IMR-90 (cell line): ENCODE measurements around the gene ELL. TPM values are rescaled to one million over a fixed set of nuclear protein-coding genes. Genes with fewer than 3 reads are reported as not detected.

ENCODE experiments used
- ATAC-seq: fragments of 200-7000 bp; cut with Tn5 transposase; 2 replicates; pipeline ENCODE4 v1.9.1; 2020; ENCODE audit warnings: low read depth, mild to moderate bottlenecking, moderate library complexity
- BruUV-seq: library from RNA; stranded (reverse); fragments of 400-500 nt; replicated peaks from 2 replicates; lab custom pipeline; 2021; lab: Mats Ljungman, UMichigan
- CTCF ChIA-PET: fragments of 300-600 bp; formaldehyde crosslinking; extraction: SDS; loops from one replicate; lab custom pipeline; 2021; ENCODE audit warnings: antibody characterized with exemption; lab: Yijun Ruan, JAX
- POLR2A ChIA-PET: fragments of 300-600 bp; sonication (Branson Sonifier 250); formaldehyde crosslinking; loops from one replicate; lab custom pipeline; 2022; ENCODE audit warnings: antibody characterized with exemption; ENCODE audit not compliant: unreplicated experiment; lab: Charles Lee
- DNase-seq: peaks from one replicate; pipeline ENCODE4 v3.0.0; 2013
- H2AFZ ChIP-seq: replicated peaks from 2 replicates; pipeline ENCODE3; 2013; ENCODE audit warnings: low read length, mild to moderate bottlenecking; ENCODE audit not compliant: poor library complexity
- H2AK5ac ChIP-seq: 2 replicates; pipeline ENCODE4 v1.6.1; 2013; ENCODE audit warnings: low read depth, low read length, inconsistent platforms
- H2AK9ac ChIP-seq: replicated peaks from 2 replicates; pipeline ENCODE3; 2013; ENCODE audit warnings: mild to moderate bottlenecking, low read depth, low read length, moderate library complexity; ENCODE audit not compliant: poor library complexity
- H2BK120ac ChIP-seq: 2 replicates; pipeline ENCODE4 v1.6.1; 2013; ENCODE audit warnings: low read depth, low read length, inconsistent platforms
- H2BK15ac ChIP-seq: 3 replicates; pipeline ENCODE4 v1.6.1; 2013; ENCODE audit warnings: low read depth, low read length, inconsistent platforms
- H2BK20ac ChIP-seq: 2 replicates; pipeline ENCODE4 v1.6.1; 2013; ENCODE audit warnings: low read depth, mild to moderate bottlenecking, inconsistent platforms, low read length, moderate library complexity
- H2BK5ac ChIP-seq: 2 replicates; pipeline ENCODE4 v1.6.1; 2013; ENCODE audit warnings: mild to moderate bottlenecking, low read depth, low read length, inconsistent platforms; ENCODE audit not compliant: poor library complexity, severe bottlenecking
- H3K14ac ChIP-seq: replicated peaks from 2 replicates; pipeline ENCODE4 v1.6.1; 2013; ENCODE audit warnings: low read depth, low read length, inconsistent platforms
- H3K18ac ChIP-seq: 2 replicates; pipeline ENCODE4 v1.6.1; 2013; ENCODE audit warnings: low read depth, low read length, control low read depth
- H3K23ac ChIP-seq: 2 replicates; pipeline ENCODE4 v1.6.1; 2013; ENCODE audit warnings: low read depth, low read length, inconsistent platforms
- H3K27ac ChIP-seq: 2 replicates; pipeline ENCODE4 v1.5.1; 2013; ENCODE audit warnings: mild to moderate bottlenecking, control low read depth, low read length; ENCODE audit not compliant: insufficient read depth
- H3K27me3 ChIP-seq: 2 replicates; pipeline ENCODE4 v1.6.1; 2013; ENCODE audit warnings: low read length; ENCODE audit not compliant: control insufficient read depth, insufficient read depth
- H3K36me3 ChIP-seq: 2 replicates; pipeline ENCODE4 v1.6.1; 2013; ENCODE audit warnings: low read length, mixed read lengths; ENCODE audit not compliant: control insufficient read depth, insufficient read depth
- H3K4ac ChIP-seq: 2 replicates; pipeline ENCODE4 v1.6.1; 2013; ENCODE audit warnings: low read depth, low read length, inconsistent platforms
- H3K4me1 ChIP-seq: 2 replicates; pipeline ENCODE4 v1.6.1; 2013; ENCODE audit warnings: low read length, mixed read lengths; ENCODE audit not compliant: control insufficient read depth, insufficient read depth
- H3K4me2 ChIP-seq: 2 replicates; pipeline ENCODE4 v1.6.1; 2013; ENCODE audit warnings: low read depth, mild to moderate bottlenecking, control low read depth, low read length, moderate library complexity
- H3K4me3 ChIP-seq: 2 replicates; pipeline ENCODE4 v1.5.1; 2013; ENCODE audit warnings: low read depth, mild to moderate bottlenecking, control low read depth, low read length, moderate library complexity; ENCODE audit not compliant: insufficient read depth
- H3K56ac ChIP-seq: 2 replicates; pipeline ENCODE4 v1.6.1; 2013; ENCODE audit warnings: low read length, inconsistent platforms; ENCODE audit not compliant: insufficient read depth; ENCODE audit errors: extremely low read depth
- H3K79me1 ChIP-seq, 2 experiments: 2 replicates each; pipeline ENCODE4 v1.6.1; 2013; ENCODE audit warnings: low read length in 2 of 2, inconsistent platforms in 1 of 2, low read depth in 1 of 2
- H3K9ac ChIP-seq: 2 replicates; pipeline ENCODE4 v1.6.1; 2013; ENCODE audit warnings: low read depth, low read length, control low read depth
- H3K9me1 ChIP-seq: 2 replicates; pipeline ENCODE4 v1.6.1; 2013; ENCODE audit warnings: low read length, inconsistent platforms; ENCODE audit not compliant: insufficient read depth
- H3K9me3 ChIP-seq: 2 replicates; pipeline ENCODE4 v1.6.1; 2013; ENCODE audit warnings: low read length; ENCODE audit not compliant: control insufficient read depth, insufficient read depth
- H4K20me1 ChIP-seq: 2 replicates; pipeline ENCODE4 v1.6.1; 2013; ENCODE audit warnings: low read length, inconsistent platforms; ENCODE audit not compliant: insufficient read depth
- H4K5ac ChIP-seq: 2 replicates; pipeline ENCODE4 v1.6.1; 2013; ENCODE audit warnings: mild to moderate bottlenecking, low read depth, low read length, control low read depth
- H4K8ac ChIP-seq, 2 experiments: 2 replicates each; pipeline ENCODE4 v1.6.1; 2013; ENCODE audit warnings: low read depth in 2 of 2, low read length in 2 of 2, control low read depth in 1 of 2, inconsistent platforms in 1 of 2
- H4K91ac ChIP-seq: 2 replicates; pipeline ENCODE4 v1.6.1; 2013; ENCODE audit warnings: low read depth, low read length, inconsistent platforms; ENCODE audit not compliant: insufficient read depth
- CEBPB ChIP-seq: IDR thresholded peaks from 2 replicates; pipeline ENCODE4 v1.6.1; 2012; ENCODE audit warnings: low read depth, low read length, improper control_type of control experiment
- CHD1 ChIP-seq: IDR thresholded peaks from 2 replicates; pipeline ENCODE4 v1.6.1; 2012; ENCODE audit warnings: low read depth, low read length, improper control_type of control experiment
- CTCF ChIP-seq: conservative IDR thresholded peaks from 2 replicates; pipeline ENCODE4 v1.5.1; 2012; ENCODE audit warnings: mild to moderate bottlenecking, low read depth, low read length, improper control_type of control experiment
- FOS ChIP-seq: fragments of 150-350 bp; IDR thresholded peaks from 2 replicates; pipeline ENCODE4 v1.6.1; 2016; ENCODE audit warnings: low read depth, low read length
- MAFK ChIP-seq: IDR thresholded peaks from 2 replicates; pipeline ENCODE4 v1.6.1; 2012; ENCODE audit warnings: low read depth, low read length, improper control_type of control experiment
- MAZ ChIP-seq: IDR thresholded peaks from 2 replicates; pipeline ENCODE4 v1.6.1; 2012; ENCODE audit warnings: low read depth, mild to moderate bottlenecking, low read length, improper control_type of control experiment, moderate library complexity, borderline replicate concordance
- MXI1 ChIP-seq: IDR thresholded peaks from 2 replicates; pipeline ENCODE4 v1.6.1; 2012; ENCODE audit warnings: low read depth, mild to moderate bottlenecking, low read length, moderate library complexity, borderline replicate concordance
- RAD21 ChIP-seq: IDR thresholded peaks from 2 replicates; pipeline ENCODE4 v1.6.1; 2012; ENCODE audit warnings: low read length, improper control_type of control experiment
- SMC3 ChIP-seq: fragments of 150-350 bp; IDR thresholded peaks from 2 replicates; pipeline ENCODE4 v1.6.1; 2016; ENCODE audit warnings: low read depth, mild to moderate bottlenecking, antibody characterized with exemption, low read length, moderate library complexity
- WGBS, 2 experiments: methylation state at CpG; one replicate each; pipeline versions ENCODE4 v1.1.5 to v1.1.7; 2013; ENCODE audit warnings: missing lambda C conversion rate in 2 of 2; ENCODE audit not compliant: insufficient read length in 1 of 2; ENCODE audit errors: extremely low coverage in 2 of 2; 5-methylcytosine and 5-hydroxymethylcytosine counted together
- dilution Hi-C: fragments of 300-500 bp; cut with HindIII; formaldehyde crosslinking; loops from one replicate; pipeline ENCODE4 v1.14.3; 2018; ENCODE audit warnings: low sequenced_read_pairs; ENCODE audit not compliant: unreplicated experiment
- in situ Hi-C: fragments of 300-500 bp; cut with MboI; formaldehyde crosslinking; loops from 3 replicates; pipeline ENCODE4 v1.14.3; 2019; ENCODE audit warnings: low sequenced_read_pairs, inconsistent platforms, mixed read lengths
- intact Hi-C: fragments of 100-400 bp; cut with micrococcal nuclease; formaldehyde crosslinking; loops from 2 replicates; pipeline ENCODE4 v1.10.0; 2022
- polyA plus RNA-seq, 3 experiments: library from polyadenylated mRNA; depleted of rRNA; stranded (reverse); fragments of >200 nt; gene quantifications; 2 replicates each; pipeline ENCODE4 v1.2.3, GENCODE V29; 2012; ENCODE audit warnings: low replicate concordance in 1 of 3
- total RNA-seq: library from RNA; depleted of rRNA; stranded (reverse); fragments of >200 nt; gene quantifications from 2 replicates; pipeline ENCODE4 v1.2.3, GENCODE V29; 2012

ELL gene
- total and polyA plus RNA-seq, 2 of the 4 experiments (the other 2 are of a cell fraction), result 6.3 to 13.1 TPM

- Histone ChIP-seq H2BK120ac (no peak overlapping the region), H3K23ac (no peak overlapping the region), H3K4me2 (no peak overlapping the region), H3K18ac (no peak overlapping the region), H3K27ac (no peak overlapping the region), H4K91ac (no peak overlapping the region), H3K36me3 (peaks cover 26% of the 10 kb centered on the region), H3K4me3 (no peak overlapping the region), H4K20me1 (no peaks in the 10 kb centered on the region), H3K9me1 (peaks cover 8% of the 10 kb centered on the region; the same call in 1 of the 2 replicates), H2AK9ac (peak overlapping the region; percentile 44), H2AK5ac (no peak overlapping the region), H3K56ac (no peak overlapping the region), H4K8ac (no peak overlapping the region), H2BK5ac (no peak overlapping the region), H3K14ac (no peak overlapping the region), H2BK20ac (no peak overlapping the region), H3K4me1 (no peaks in the 10 kb centered on the region), H3K9me3 (no peaks in the 10 kb centered on the region), H3K4ac (no peak overlapping the region), H3K79me1 (peaks cover 3 to 11% of the 10 kb centered on the region in 2 experiments; a peak in 2 of 4 replicates), H2AFZ (no peak overlapping the region), H3K27me3 (no peaks in the 10 kb centered on the region), H3K9ac (no peak overlapping the region), H4K5ac (no peak overlapping the region), H2BK15ac (no peak overlapping the region)
- intact Hi-C loops (no loop called here), in situ Hi-C loops (no loop called here), dilution Hi-C loops (no loop called here)
- no TSS peak for BruUV-seq
- POLR2A ChIA-PET, result no interaction called here
- 84% methylated on average over 4 of the region's 7 CpGs; no CpG with 5 or more reads in 1 of the 2 experiments for WGBS, 2 experiments
- DNase-seq, result no peak
- TF ChIP-seq MAFK (no peak), CTCF (no peak), RAD21 (no peak), CEBPB (no peak), SMC3 (no peak), CHD1 (no peak), FOS (no peak), MXI1 (no peak), MAZ (no peak)
- ATAC-seq, result peak; percentile 72
- CTCF ChIA-PET, result no interaction called here
Measured at GRCh38 chr19:18529782-18530181, 7.9 kb upstream of the ELL start.
